Fibroblast of lung (primary cell): ENCODE measurements around the gene MLLT11. TPM values are rescaled to one million over a fixed set of nuclear protein-coding genes. Genes with fewer than 3 reads are reported as not detected.

Source experiments
- DNase-seq, 2 donors: peaks; one replicate each; pipeline versions ENCODE4 v3.0.0 to v3.0.0-alpha.2; 2010; ENCODE audit warnings: low read depth in 2 of 2
- H2AFZ ChIP-seq: 2 replicates; pipeline ENCODE4 v1.5.1; 2012; ENCODE audit warnings: low read length, control low read depth, inconsistent platforms
- H3K27ac ChIP-seq: 2 replicates; pipeline ENCODE4 v1.5.1; 2011; ENCODE audit warnings: low read length, control low read depth; ENCODE audit not compliant: insufficient read depth
- H3K27me3 ChIP-seq: 2 replicates; pipeline ENCODE4 v1.5.1; 2011; ENCODE audit warnings: mild to moderate bottlenecking, low read length; ENCODE audit not compliant: control insufficient read depth, insufficient read depth
- H3K36me3 ChIP-seq: 2 replicates; pipeline ENCODE4 v1.5.1; 2011; ENCODE audit warnings: low read length; ENCODE audit not compliant: control insufficient read depth, insufficient read depth
- H3K4me1 ChIP-seq: 2 replicates; pipeline ENCODE4 v1.5.1; 2011; ENCODE audit warnings: low read length; ENCODE audit not compliant: control insufficient read depth, insufficient read depth; ENCODE audit errors: extremely low read depth
- H3K4me2 ChIP-seq: 2 replicates; pipeline ENCODE4 v1.5.1; 2011; ENCODE audit warnings: low read length, control low read depth; ENCODE audit not compliant: insufficient read depth; ENCODE audit errors: extremely low read depth
- H3K4me3 ChIP-seq, 4 experiments: fragments of 200-600 bp in 1 of 4; sonication (generic) in 1 of 4; replicated peaks in 1 of 4; 2 replicates each; pipeline ENCODE4 v1.5.1; 2011 to 2016; ENCODE audit warnings: low read length in 4 of 4, low read depth in 3 of 4, mild to moderate bottlenecking in 3 of 4, control low read depth in 2 of 4, inconsistent platforms in 1 of 4, mixed read lengths in 1 of 4; ENCODE audit not compliant: insufficient read depth in 1 of 4; ENCODE audit errors: control extremely low read depth in 1 of 4
- H3K79me2 ChIP-seq: 2 replicates; pipeline ENCODE4 v1.5.1; 2012; ENCODE audit warnings: mild to moderate bottlenecking, low read length, inconsistent platforms; ENCODE audit not compliant: control insufficient read depth, insufficient read depth
- H3K9ac ChIP-seq: 2 replicates; pipeline ENCODE4 v1.5.1; 2011; ENCODE audit warnings: mild to moderate bottlenecking, low read length, control low read depth; ENCODE audit not compliant: insufficient read depth
- H3K9me3 ChIP-seq: 2 replicates; pipeline ENCODE4 v1.5.1; 2012; ENCODE audit warnings: low read depth, low read length; ENCODE audit not compliant: control insufficient read depth, insufficient read depth
- H4K20me1 ChIP-seq: 2 replicates; pipeline ENCODE4 v1.5.1; 2011; ENCODE audit warnings: low read length; ENCODE audit not compliant: control insufficient read depth, insufficient read depth; ENCODE audit errors: extremely low read depth
- CTCF ChIP-seq, 2 donors: IDR thresholded peaks in 1 of 2; conservative IDR thresholded peaks in 1 of 2; 1 replicate in 1 of 2; 2 replicates in 1 of 2; pipeline ENCODE4 v1.5.1; 2011 to 2012; ENCODE audit warnings: low read length in 2 of 2, control low read depth in 1 of 2, inconsistent platforms in 1 of 2, low read depth in 1 of 2, mild to moderate bottlenecking in 1 of 2
- EZH2 ChIP-seq: IDR thresholded peaks from 2 replicates; pipeline ENCODE4 v1.5.1; 2012; ENCODE audit warnings: low read length, control low read depth, mild to moderate bottlenecking; ENCODE audit errors: missing control alignments
- polyA plus RNA-seq, 2 donors: library from polyadenylated mRNA; depleted of rRNA in 1 of 2; stranded (reverse) in 1 of 2; unstranded in 1 of 2; fragments of >200 nt; gene quantifications; 2 replicates each; pipeline ENCODE4 v1.2.1, GENCODE V29; 2011 to 2012; ENCODE audit warnings: missing spikeins in 1 of 2
- total RNA-seq: library from RNA; depleted of rRNA; stranded (reverse); fragments of >200 nt; gene quantifications from 2 replicates; pipeline ENCODE4 v1.2.1, GENCODE V29; 2014

The MLLT11 gene
- total and polyA plus RNA-seq, 2 donors (not counting 1 experiment from before 2014, with no cell fraction given), result 2.8 to 7.2 TPM

GRCh38 chr1:151048645-151049032 lies 11.6 kb upstream of the MLLT11 start:
- Histone ChIP-seq H3K27ac (peak overlapping the region; percentile 75), H3K9me3 (no peaks in the 10 kb centered on the region), H2AFZ (peak overlapping the region; percentile 75), H3K27me3 (no peaks in the 10 kb centered on the region), H3K9ac (no peak overlapping the region), H3K4me3 (peak overlapping the region; percentile 53 to 81 (median 72)), H4K20me1 (no peaks in the 10 kb centered on the region), H3K79me2 (peaks cover 4% of the 10 kb centered on the region), H3K4me2 (peak overlapping the region; percentile 98), H3K36me3 (peaks cover 3% of the 10 kb centered on the region), H3K4me1 (peaks cover 2% of the 10 kb centered on the region)
- no peak for DNase-seq
- no peak for TF ChIP-seq CTCF (conservative IDR thresholded peaks at IDR 0.05 in 1 of 2, IDR thresholded peaks at IDR 0.05 in 1 of 2; ENCODE audit: low read depth in 1 of 2, low read length in 2 of 2)
- no peak for TF ChIP-seq EZH2

GRCh38 chr1:151049458-151049857 lies 10.7 kb upstream of the MLLT11 start:
- Histone ChIP-seq H3K27ac (no peak overlapping the region), H3K9ac (no peak overlapping the region), H3K4me3 (no peak overlapping the region), H3K79me2 (peaks cover 4% of the 10 kb centered on the region), H3K4me2 (no peak overlapping the region), H3K9me3 (no peaks in the 10 kb centered on the region), H4K20me1 (no peaks in the 10 kb centered on the region), H3K4me1 (peaks cover 2% of the 10 kb centered on the region), H3K36me3 (peaks cover 6% of the 10 kb centered on the region), H3K27me3 (no peaks in the 10 kb centered on the region), H2AFZ (no peak overlapping the region)
- TF ChIP-seq CTCF (conservative IDR thresholded peaks at IDR 0.05 in 1 of 2, IDR thresholded peaks at IDR 0.05 in 1 of 2; ENCODE audit: low read depth in 1 of 2, low read length in 2 of 2) (no peak), EZH2 (no peak)
- no peak for DNase-seq

GRCh38 chr1:151050051-151050688 lies 10.0 kb upstream of the MLLT11 start:
- DNase-seq, result no peak
- H3K9me3 ChIP-seq, result no peaks in the 10 kb centered on the region
- H3K27ac ChIP-seq, result no peak overlapping the region
- no peaks in the 10 kb centered on the region for H4K20me1 ChIP-seq
- peaks cover 2% of the 10 kb centered on the region for H3K4me1 ChIP-seq
- peaks cover 12% of the 10 kb centered on the region for H3K36me3 ChIP-seq
- no peak overlapping the region for H3K4me2 ChIP-seq
- peaks cover 7% of the 10 kb centered on the region for H3K79me2 ChIP-seq
- H3K9ac ChIP-seq, result no peak overlapping the region
- H3K4me3 ChIP-seq, result no peak overlapping the region
- no peak for TF ChIP-seq EZH2
- H3K27me3 ChIP-seq, result no peaks in the 10 kb centered on the region
- no peak overlapping the region for H2AFZ ChIP-seq
